ENCODE data around the gene PDE1A. TPM values are rescaled to one million over a fixed set of nuclear protein-coding genes. Genes with fewer than 3 reads are reported as not detected.

Gene PDE1A
- total RNA-seq, 1 experiment from 2014 or later, result 0.15 TPM

- Histone ChIP-seq H3K9me3 (ENCODE audit: low read length) (no peaks in the 10 kb centered on the region), H3K36me3 (ENCODE audit: insufficient read depth, low read length) (no peaks in the 10 kb centered on the region), H3K4me3 (ENCODE audit: low read length) (no peak overlapping the region), H3K27me3 (ENCODE audit: low read length) (no peaks in the 10 kb centered on the region), H3K27ac (ENCODE audit: low read length) (no peak overlapping the region), H3K9me2 (replicated peaks; ENCODE audit: insufficient read depth, low read length) (no peaks in the 10 kb centered on the region), H4K20me1 (ENCODE audit: insufficient read depth, low read depth, low read length) (no peaks in the 10 kb centered on the region), H3K9ac (ENCODE audit: low read length) (no peak overlapping the region), H3K4me2 (ENCODE audit: low read depth, low read length, poor library complexity, severe bottlenecking) (no peak overlapping the region), H2AFZ (ENCODE audit: low read length) (no peak overlapping the region), H3K79me2 (ENCODE audit: low read length) (no peaks in the 10 kb centered on the region), H3K4me1 (ENCODE audit: low read length) (no peaks in the 10 kb centered on the region)
- DNase-seq, result no peak
Measured at GRCh38 chr2:182377467-182377866, 49.4 kb downstream of the PDE1A start.

GRCh38 chr2:182375862-182376261 lies 51.0 kb downstream of the PDE1A start:
- Histone ChIP-seq H3K4me2 (ENCODE audit: low read depth, low read length, poor library complexity, severe bottlenecking) (no peak overlapping the region), H3K4me1 (ENCODE audit: low read length) (no peaks in the 10 kb centered on the region), H2AFZ (ENCODE audit: low read length) (no peak overlapping the region), H3K27ac (ENCODE audit: low read length) (no peak overlapping the region), H4K20me1 (ENCODE audit: insufficient read depth, low read depth, low read length) (no peaks in the 10 kb centered on the region), H3K9me3 (ENCODE audit: low read length) (no peaks in the 10 kb centered on the region), H3K36me3 (ENCODE audit: insufficient read depth, low read length) (no peaks in the 10 kb centered on the region), H3K79me2 (ENCODE audit: low read length) (no peaks in the 10 kb centered on the region), H3K9me2 (replicated peaks; ENCODE audit: insufficient read depth, low read length) (no peaks in the 10 kb centered on the region), H3K27me3 (ENCODE audit: low read length) (no peaks in the 10 kb centered on the region), H3K4me3 (ENCODE audit: low read length) (no peak overlapping the region), H3K9ac (ENCODE audit: low read length) (no peak overlapping the region)
- DNase-seq, result no peak

- no peak overlapping the region for H3K9ac ChIP-seq (ENCODE audit: low read length)
Measured at GRCh38 chr2:182372661-182373060, 54.2 kb downstream of the PDE1A start.

GRCh38 chr2:182368996-182369395 lies 57.8 kb downstream of the PDE1A start:
- H3K36me3 ChIP-seq (ENCODE audit: insufficient read depth, low read length), result no peaks in the 10 kb centered on the region
- H3K79me2 ChIP-seq (ENCODE audit: low read length), result no peaks in the 10 kb centered on the region
- H2AFZ ChIP-seq (ENCODE audit: low read length), result no peak overlapping the region
- H3K9me3 ChIP-seq (ENCODE audit: low read length), result no peaks in the 10 kb centered on the region
- no peak for DNase-seq
- no peaks in the 10 kb centered on the region for H3K27me3 ChIP-seq (ENCODE audit: low read length)
- no peak overlapping the region for H3K4me2 ChIP-seq (ENCODE audit: low read depth, low read length, poor library complexity, severe bottlenecking)
- H3K4me1 ChIP-seq (ENCODE audit: low read length), result no peaks in the 10 kb centered on the region
- H3K4me3 ChIP-seq (ENCODE audit: low read length), result no peak overlapping the region
- H4K20me1 ChIP-seq (ENCODE audit: insufficient read depth, low read depth, low read length), result no peaks in the 10 kb centered on the region
- H3K9ac ChIP-seq (ENCODE audit: low read length), result no peak overlapping the region
- no peak overlapping the region for H3K27ac ChIP-seq (ENCODE audit: low read length)
- no peaks in the 10 kb centered on the region for H3K9me2 ChIP-seq (replicated peaks; ENCODE audit: insufficient read depth, low read length)

More at GRCh38 chr2:182372661-182373060, 54.2 kb downstream of the PDE1A start:
- no peaks in the 10 kb centered on the region for H3K36me3 ChIP-seq (ENCODE audit: insufficient read depth, low read length)
- no peaks in the 10 kb centered on the region for H3K4me1 ChIP-seq (ENCODE audit: low read length)
- H3K79me2 ChIP-seq (ENCODE audit: low read length), result no peaks in the 10 kb centered on the region
- no peak overlapping the region for H3K27ac ChIP-seq (ENCODE audit: low read length)
- H3K4me3 ChIP-seq (ENCODE audit: low read length), result no peak overlapping the region
- H4K20me1 ChIP-seq (ENCODE audit: insufficient read depth, low read depth, low read length), result no peaks in the 10 kb centered on the region
- no peaks in the 10 kb centered on the region for H3K27me3 ChIP-seq (ENCODE audit: low read length)
- no peak overlapping the region for H3K4me2 ChIP-seq (ENCODE audit: low read depth, low read length, poor library complexity, severe bottlenecking)
- H2AFZ ChIP-seq (ENCODE audit: low read length), result no peak overlapping the region
- H3K9me2 ChIP-seq (replicated peaks; ENCODE audit: insufficient read depth, low read length), result no peaks in the 10 kb centered on the region
- DNase-seq, result no peak
- no peaks in the 10 kb centered on the region for H3K9me3 ChIP-seq (ENCODE audit: low read length)

- no peak overlapping the region for H3K9ac ChIP-seq (ENCODE audit: low read length)
- H3K27ac ChIP-seq (ENCODE audit: low read length), result no peak overlapping the region
- H4K20me1 ChIP-seq (ENCODE audit: insufficient read depth, low read depth, low read length), result no peaks in the 10 kb centered on the region
- no peaks in the 10 kb centered on the region for H3K79me2 ChIP-seq (ENCODE audit: low read length)
- H3K9me3 ChIP-seq (ENCODE audit: low read length), result no peaks in the 10 kb centered on the region
- no peak overlapping the region for H3K4me2 ChIP-seq (ENCODE audit: low read depth, low read length, poor library complexity, severe bottlenecking)
- no peaks in the 10 kb centered on the region for H3K27me3 ChIP-seq (ENCODE audit: low read length)
- H3K9me2 ChIP-seq (replicated peaks; ENCODE audit: insufficient read depth, low read length), result no peaks in the 10 kb centered on the region
- no peak overlapping the region for H2AFZ ChIP-seq (ENCODE audit: low read length)
- H3K4me1 ChIP-seq (ENCODE audit: low read length), result no peaks in the 10 kb centered on the region
- no peaks in the 10 kb centered on the region for H3K36me3 ChIP-seq (ENCODE audit: insufficient read depth, low read length)
- no peak overlapping the region for H3K4me3 ChIP-seq (ENCODE audit: low read length)
- DNase-seq, result no peak
Measured at GRCh38 chr2:182368446-182368845, 58.4 kb downstream of the PDE1A start.

- no peak overlapping the region for H3K4me2 ChIP-seq (ENCODE audit: low read depth, low read length, poor library complexity, severe bottlenecking)
- no peaks in the 10 kb centered on the region for H3K9me2 ChIP-seq (replicated peaks; ENCODE audit: insufficient read depth, low read length)
- no peak overlapping the region for H2AFZ ChIP-seq (ENCODE audit: low read length)
- H3K27me3 ChIP-seq (ENCODE audit: low read length), result no peaks in the 10 kb centered on the region
- H4K20me1 ChIP-seq (ENCODE audit: insufficient read depth, low read depth, low read length), result no peaks in the 10 kb centered on the region
- H3K27ac ChIP-seq (ENCODE audit: low read length), result no peak overlapping the region
- DNase-seq, result no peak
- H3K36me3 ChIP-seq (ENCODE audit: insufficient read depth, low read length), result no peaks in the 10 kb centered on the region
- H3K9me3 ChIP-seq (ENCODE audit: low read length), result no peaks in the 10 kb centered on the region
- no peaks in the 10 kb centered on the region for H3K4me1 ChIP-seq (ENCODE audit: low read length)
- H3K79me2 ChIP-seq (ENCODE audit: low read length), result no peaks in the 10 kb centered on the region
- no peak overlapping the region for H3K9ac ChIP-seq (ENCODE audit: low read length)
- no peak overlapping the region for H3K4me3 ChIP-seq (ENCODE audit: low read length)
Measured at GRCh38 chr2:182367401-182367800, 59.4 kb downstream of the PDE1A start.

GRCh38 chr2:182366628-182367027 lies 60.2 kb downstream of the PDE1A start:
- H3K4me2 ChIP-seq (ENCODE audit: low read depth, low read length, poor library complexity, severe bottlenecking), result no peak overlapping the region
- no peaks in the 10 kb centered on the region for H3K27me3 ChIP-seq (ENCODE audit: low read length)
- H3K9me2 ChIP-seq (replicated peaks; ENCODE audit: insufficient read depth, low read length), result no peaks in the 10 kb centered on the region
- no peaks in the 10 kb centered on the region for H3K4me1 ChIP-seq (ENCODE audit: low read length)
- H3K36me3 ChIP-seq (ENCODE audit: insufficient read depth, low read length), result no peaks in the 10 kb centered on the region
- H3K79me2 ChIP-seq (ENCODE audit: low read length), result no peaks in the 10 kb centered on the region
- no peak overlapping the region for H3K27ac ChIP-seq (ENCODE audit: low read length)
- H4K20me1 ChIP-seq (ENCODE audit: insufficient read depth, low read depth, low read length), result no peaks in the 10 kb centered on the region
- H3K9me3 ChIP-seq (ENCODE audit: low read length), result no peaks in the 10 kb centered on the region
- DNase-seq, result no peak
- no peak overlapping the region for H3K9ac ChIP-seq (ENCODE audit: low read length)
- no peak overlapping the region for H2AFZ ChIP-seq (ENCODE audit: low read length)
- H3K4me3 ChIP-seq (ENCODE audit: low read length), result no peak overlapping the region

GRCh38 chr2:182365855-182366254 lies 61.0 kb downstream of the PDE1A start:
- H2AFZ ChIP-seq (ENCODE audit: low read length), result no peak overlapping the region
- H3K9me3 ChIP-seq (ENCODE audit: low read length), result no peaks in the 10 kb centered on the region
- H3K36me3 ChIP-seq (ENCODE audit: insufficient read depth, low read length), result no peaks in the 10 kb centered on the region
- no peaks in the 10 kb centered on the region for H3K27me3 ChIP-seq (ENCODE audit: low read length)
- no peak for DNase-seq
- H3K4me3 ChIP-seq (ENCODE audit: low read length), result no peak overlapping the region
- H3K4me2 ChIP-seq (ENCODE audit: low read depth, low read length, poor library complexity, severe bottlenecking), result no peak overlapping the region
- H3K4me1 ChIP-seq (ENCODE audit: low read length), result no peaks in the 10 kb centered on the region
- no peak overlapping the region for H3K27ac ChIP-seq (ENCODE audit: low read length)
- H3K9ac ChIP-seq (ENCODE audit: low read length), result no peak overlapping the region
- no peaks in the 10 kb centered on the region for H3K79me2 ChIP-seq (ENCODE audit: low read length)
- H4K20me1 ChIP-seq (ENCODE audit: insufficient read depth, low read depth, low read length), result no peaks in the 10 kb centered on the region
- no peaks in the 10 kb centered on the region for H3K9me2 ChIP-seq (replicated peaks; ENCODE audit: insufficient read depth, low read length)

GRCh38 chr2:182361477-182361876 lies 65.4 kb downstream of the PDE1A start:
- Histone ChIP-seq H3K79me2 (ENCODE audit: low read length) (no peaks in the 10 kb centered on the region), H3K4me1 (ENCODE audit: low read length) (no peaks in the 10 kb centered on the region), H3K9me3 (ENCODE audit: low read length) (no peaks in the 10 kb centered on the region), H3K27me3 (ENCODE audit: low read length) (no peaks in the 10 kb centered on the region), H3K4me3 (ENCODE audit: low read length) (no peak overlapping the region), H3K27ac (ENCODE audit: low read length) (no peak overlapping the region), H3K9ac (ENCODE audit: low read length) (no peak overlapping the region), H2AFZ (ENCODE audit: low read length) (no peak overlapping the region), H3K36me3 (ENCODE audit: insufficient read depth, low read length) (no peaks in the 10 kb centered on the region), H4K20me1 (ENCODE audit: insufficient read depth, low read depth, low read length) (no peaks in the 10 kb centered on the region), H3K4me2 (ENCODE audit: low read depth, low read length, poor library complexity, severe bottlenecking) (no peak overlapping the region), H3K9me2 (replicated peaks; ENCODE audit: insufficient read depth, low read length) (no peaks in the 10 kb centered on the region)
- no peak for DNase-seq

Measured in Karpas-422 (cell line).